ENCODE results near the gene GGT7. TPM values are rescaled to one million over a fixed set of nuclear protein-coding genes. Genes with fewer than 3 reads are reported as not detected.
"Not testable (repeated sequence)": the region's sequence is repeated elsewhere in the genome, so short reads cannot be mapped to it uniquely, and the experiment has no call there.

Gene GGT7
- total RNA-seq, 1 experiment from 2014 or later, result 3.9 TPM

DNA sequence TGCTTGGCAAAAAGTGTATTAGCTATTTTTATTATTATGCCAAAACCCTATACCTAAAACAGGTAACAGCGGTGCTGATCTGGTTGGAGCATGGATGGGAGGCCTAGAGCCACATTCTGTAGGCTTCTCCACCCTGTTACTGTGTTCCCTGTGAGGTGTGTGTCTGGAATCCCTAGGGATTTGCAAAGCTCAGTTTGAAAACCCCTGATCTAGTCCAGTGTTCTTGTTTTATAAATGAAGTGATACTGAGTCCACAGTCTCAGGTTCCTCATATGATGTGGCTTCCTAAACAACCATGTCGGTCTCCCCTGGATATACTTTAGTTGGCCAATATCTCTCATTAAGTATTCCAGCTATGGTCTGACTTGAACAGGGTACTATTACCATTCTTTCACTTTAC is 20.0 kb upstream of the GGT7 start:
- Histone ChIP-seq H3K9me3 (replicated peaks) (no peaks in the 10 kb centered on the region), H3K27ac (no peak overlapping the region), H3K27me3 (replicated peaks) (no peaks in the 10 kb centered on the region), H3K4me3 (no peak overlapping the region), H3K4me1 (replicated peaks) (peaks cover 11% of the 10 kb centered on the region), H3K36me3 (0 out of 2 replicates have a peak, but pooled peaks cover 3% of the 10 kb centered on the region)
- DNase-seq (ENCODE audit: low read depth in 1 of 2, low spot score in 2 of 2), result no peak

DNA sequence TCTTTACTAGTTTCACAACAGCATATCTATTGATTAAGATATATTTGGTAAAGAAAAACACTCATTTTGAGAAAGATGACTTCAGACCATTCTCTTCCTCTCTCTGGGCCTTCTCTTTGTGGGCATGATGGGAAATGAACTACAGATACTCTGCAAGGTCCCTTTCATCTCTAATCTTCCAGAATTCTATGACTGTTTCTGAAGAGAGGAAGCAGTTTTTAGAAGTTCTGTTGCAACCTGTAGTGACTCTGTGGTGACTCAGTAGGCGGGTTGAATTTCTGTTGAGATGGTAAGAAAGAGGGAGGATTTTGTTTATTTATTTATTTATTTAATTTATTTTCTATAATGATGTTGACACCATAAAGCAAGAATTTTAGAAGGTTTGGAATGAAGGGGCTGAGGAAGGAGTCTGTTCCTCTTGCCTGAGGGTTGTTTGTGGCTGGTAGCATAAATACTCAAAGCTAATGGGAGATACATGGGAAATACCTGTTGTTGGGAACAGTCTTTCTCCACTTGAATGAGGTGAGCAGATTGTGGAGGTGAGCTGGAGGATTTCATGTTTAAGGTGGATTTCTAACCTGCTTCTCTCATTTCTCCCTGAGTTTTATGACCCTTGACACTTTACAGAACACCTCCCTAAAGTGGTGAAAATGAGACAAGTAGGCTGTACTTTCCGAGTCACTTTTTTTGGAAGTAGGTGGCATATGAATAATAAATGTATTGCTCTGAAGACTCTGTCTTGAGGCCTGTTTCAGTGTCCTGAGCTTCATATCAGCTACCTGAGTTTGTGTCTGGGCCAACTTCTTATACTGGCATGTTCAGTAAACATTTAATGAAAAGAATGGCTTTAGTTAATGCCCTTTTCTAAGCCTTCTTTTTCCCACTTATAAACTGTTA is 18.8 kb upstream of the GGT7 start:
- H3K27ac ChIP-seq, result no peak overlapping the region
- DNase-seq (ENCODE audit: low read depth in 1 of 2, low spot score in 2 of 2), result no peak
- peaks cover 11% of the 10 kb centered on the region for H3K4me1 ChIP-seq (replicated peaks)
- no peaks in the 10 kb centered on the region for H3K27me3 ChIP-seq (replicated peaks)
- peaks cover 3% of the 10 kb centered on the region; the same call in 1 of the 2 replicates for H3K36me3 ChIP-seq
- H3K9me3 ChIP-seq (replicated peaks), result no peaks in the 10 kb centered on the region
- H3K4me3 ChIP-seq, result no peak overlapping the region

DNA sequence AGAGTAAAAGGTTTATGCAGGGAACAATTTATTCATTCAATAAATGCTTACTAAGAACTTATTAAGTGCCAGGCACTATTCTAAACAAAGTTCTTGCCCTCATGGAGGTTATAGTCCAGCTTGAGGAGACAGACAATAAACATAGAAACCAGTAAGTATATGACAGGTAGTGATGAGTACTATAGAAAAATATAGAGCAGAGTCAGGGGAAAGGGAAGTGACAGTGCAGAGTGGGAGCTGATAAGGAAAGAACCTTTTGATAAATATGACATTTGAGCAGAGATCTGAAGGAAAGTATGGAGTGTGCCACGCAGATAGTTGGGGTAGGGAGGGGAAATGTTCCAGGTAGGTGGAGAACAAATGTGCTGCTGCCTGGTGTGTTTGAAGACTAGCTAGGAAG is 15.8 kb upstream of the GGT7 start:
- H3K27ac ChIP-seq, result no peak overlapping the region
- peaks cover 11% of the 10 kb centered on the region for H3K4me1 ChIP-seq (replicated peaks)
- no peaks in the 10 kb centered on the region for H3K9me3 ChIP-seq (replicated peaks)
- H3K27me3 ChIP-seq (replicated peaks), result no peaks in the 10 kb centered on the region
- no peak for DNase-seq (ENCODE audit: low read depth in 1 of 2, low spot score in 2 of 2)
- H3K36me3 ChIP-seq, result peaks cover 13% of the 10 kb centered on the region
- no peak overlapping the region for H3K4me3 ChIP-seq

DNA sequence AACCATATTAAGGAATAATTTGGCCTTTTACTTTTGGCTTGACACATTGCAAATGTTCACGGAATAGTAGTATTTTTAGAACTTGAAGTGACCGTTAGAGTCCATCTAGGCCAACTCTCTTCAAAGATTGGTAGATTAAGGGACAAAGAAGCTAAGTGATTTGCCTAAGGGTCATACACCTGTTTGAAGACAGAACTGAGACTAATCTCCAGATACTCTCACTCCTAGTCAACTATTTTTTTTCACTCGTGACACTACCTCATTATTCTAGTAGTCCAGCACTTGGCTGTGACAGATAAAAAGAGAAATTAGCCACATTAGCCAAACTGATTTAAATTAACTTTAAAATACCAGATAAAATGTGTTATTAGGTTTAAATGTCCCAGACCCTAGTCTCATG is 14.4 kb upstream of the GGT7 start:
- H3K27me3 ChIP-seq (replicated peaks), result no peaks in the 10 kb centered on the region
- H3K9me3 ChIP-seq (replicated peaks), result no peaks in the 10 kb centered on the region
- peaks cover 11% of the 10 kb centered on the region for H3K4me1 ChIP-seq (replicated peaks)
- H3K4me3 ChIP-seq, result no peak overlapping the region
- no peak for DNase-seq (ENCODE audit: low read depth in 1 of 2, low spot score in 2 of 2)
- H3K36me3 ChIP-seq, result peaks cover 20% of the 10 kb centered on the region
- H3K27ac ChIP-seq, result no peak overlapping the region

DNA sequence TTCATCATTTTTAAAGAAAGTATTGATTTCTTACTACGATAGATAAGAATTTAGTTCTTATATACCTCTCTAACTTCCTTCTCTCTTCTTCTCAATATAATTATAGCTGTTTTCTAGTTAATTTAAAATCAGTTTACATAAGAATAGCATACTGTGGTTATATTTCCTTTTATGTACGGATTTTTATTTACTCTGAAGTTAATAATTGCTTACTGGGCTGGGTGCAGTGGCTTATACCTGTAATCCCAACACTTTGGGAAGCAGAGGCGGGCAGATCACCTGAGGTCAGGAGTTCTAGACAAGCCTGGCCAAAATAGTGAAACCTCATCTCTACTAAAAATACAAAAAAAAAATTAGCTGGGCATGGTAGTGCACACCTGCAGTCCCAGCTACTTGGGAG is 13.5 kb upstream of the GGT7 start:
- Histone ChIP-seq H3K4me1 (replicated peaks) (peaks cover 5% of the 10 kb centered on the region), H3K27ac (no peak overlapping the region), H3K9me3 (replicated peaks) (no peaks in the 10 kb centered on the region), H3K4me3 (no peak overlapping the region), H3K36me3 (peaks cover 17% of the 10 kb centered on the region), H3K27me3 (replicated peaks) (no peaks in the 10 kb centered on the region)
- DNase-seq (ENCODE audit: low read depth in 1 of 2, low spot score in 2 of 2), result no peak

DNA sequence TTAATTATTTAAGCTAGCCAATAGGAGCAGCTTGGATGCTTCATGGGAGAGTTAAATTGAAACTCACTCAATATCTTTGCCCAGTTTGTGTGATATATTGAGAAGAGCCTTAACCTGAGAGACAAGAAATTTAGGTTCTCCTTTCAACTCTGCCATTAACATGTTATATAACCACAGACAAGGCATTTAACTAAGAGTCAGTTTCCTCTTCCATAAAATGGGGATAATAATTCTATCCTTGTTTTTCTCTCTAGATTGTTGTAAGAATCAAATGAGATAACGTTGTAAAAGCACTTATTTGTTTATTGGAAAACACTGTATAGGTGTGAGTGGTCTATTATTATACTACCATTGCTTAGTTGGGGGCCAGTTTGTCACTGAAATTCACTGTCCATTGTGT is 11.6 kb upstream of the GGT7 start:
- 0 out of 2 replicates have a peak, but pooled peaks cover 3% of the 10 kb centered on the region for H3K4me1 ChIP-seq (replicated peaks)
- no peaks in the 10 kb centered on the region for H3K27me3 ChIP-seq (replicated peaks)
- no peak overlapping the region for H3K4me3 ChIP-seq
- no peak for DNase-seq (ENCODE audit: low read depth in 1 of 2, low spot score in 2 of 2)
- H3K9me3 ChIP-seq (replicated peaks), result no peaks in the 10 kb centered on the region
- H3K36me3 ChIP-seq, result peaks cover 17% of the 10 kb centered on the region
- H3K27ac ChIP-seq, result no peak overlapping the region

DNA sequence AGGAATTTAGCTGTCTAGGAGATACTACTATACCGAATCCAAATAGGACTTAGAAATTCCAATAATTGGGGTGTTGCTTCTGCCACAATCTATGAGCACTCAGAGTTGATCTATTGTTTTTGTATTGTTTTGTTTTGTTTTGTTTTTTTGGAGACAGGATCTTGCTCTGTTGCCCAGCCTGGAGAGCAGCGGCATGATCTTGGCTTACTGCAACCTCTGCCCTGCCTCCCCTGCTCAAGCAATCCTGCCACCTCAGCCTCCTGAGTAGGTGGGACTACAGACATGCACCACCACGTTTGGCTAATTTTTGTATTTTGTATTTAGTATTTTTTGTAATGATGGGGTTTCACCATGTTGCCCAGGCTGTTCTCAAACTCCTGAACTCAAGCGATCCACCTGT is 11.2 kb upstream of the GGT7 start:
- Histone ChIP-seq H3K27me3 (replicated peaks) (no peaks in the 10 kb centered on the region), H3K4me1 (replicated peaks) (0 out of 2 replicates have a peak, but pooled peaks cover 3% of the 10 kb centered on the region), H3K36me3 (peaks cover 17% of the 10 kb centered on the region), H3K4me3 (no peak overlapping the region), H3K27ac (no peak overlapping the region), H3K9me3 (replicated peaks) (no peaks in the 10 kb centered on the region)
- no peak for DNase-seq (ENCODE audit: low read depth in 1 of 2, low spot score in 2 of 2)

DNA sequence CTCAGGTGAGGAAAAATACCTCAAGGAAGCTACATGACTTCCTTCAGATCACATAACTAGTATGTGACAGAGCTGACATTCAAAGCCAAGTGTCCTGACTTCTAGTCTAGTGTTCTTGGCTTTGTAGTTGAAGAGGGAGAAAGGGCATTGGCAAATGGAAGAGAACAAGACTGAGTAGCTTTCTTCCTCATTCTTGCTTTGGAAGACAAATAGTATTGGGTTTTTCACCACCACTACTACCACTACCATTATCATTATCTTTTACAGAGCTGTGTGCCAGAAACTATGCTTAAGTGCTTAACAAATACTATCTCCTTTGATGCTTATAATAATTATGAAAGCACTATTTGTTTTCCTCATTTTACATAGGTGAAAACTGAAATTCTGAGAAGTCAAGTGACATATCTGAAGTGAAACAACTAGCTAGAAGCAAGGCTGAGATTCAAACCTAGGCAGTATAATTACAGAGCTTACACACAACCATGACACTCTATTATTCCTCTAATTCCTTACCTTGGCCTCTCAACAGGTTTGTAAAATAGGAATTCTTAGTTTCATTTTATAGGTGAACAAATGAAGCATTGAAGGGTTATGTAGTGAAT is 10.5 kb upstream of the GGT7 start:
- Histone ChIP-seq H3K4me3 (no peak overlapping the region), H3K4me1 (replicated peaks) (0 out of 2 replicates have a peak, but pooled peaks cover 3% of the 10 kb centered on the region), H3K27me3 (replicated peaks) (no peaks in the 10 kb centered on the region), H3K36me3 (peaks cover 17% of the 10 kb centered on the region), H3K9me3 (replicated peaks) (no peaks in the 10 kb centered on the region), H3K27ac (no peak overlapping the region)
- no peak for DNase-seq (ENCODE audit: low read depth in 1 of 2, low spot score in 2 of 2)

DNA sequence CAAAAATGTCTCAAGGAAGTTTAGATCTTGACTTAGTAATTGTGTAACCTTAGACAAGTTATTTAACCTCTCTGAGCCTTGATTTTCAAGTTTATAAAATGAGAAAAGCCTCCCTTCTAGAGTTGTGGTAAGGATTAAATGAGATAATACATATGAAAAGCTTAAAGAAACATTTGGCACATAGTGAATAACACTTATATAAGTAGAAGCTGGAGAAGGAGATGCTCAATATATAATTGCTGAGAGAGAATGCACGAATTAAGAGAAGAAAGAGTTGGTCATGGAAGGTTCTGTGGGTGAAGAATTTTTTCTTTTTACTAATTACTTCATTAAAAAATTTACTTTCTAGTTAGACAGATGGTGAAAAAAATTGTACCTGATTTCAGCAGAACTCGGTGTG is 9.0 kb upstream of the GGT7 start:
- peaks cover 8% of the 10 kb centered on the region; the same call in 1 of the 2 replicates for H3K4me1 ChIP-seq (replicated peaks)
- no peaks in the 10 kb centered on the region for H3K9me3 ChIP-seq (replicated peaks)
- H3K36me3 ChIP-seq, result peaks cover 17% of the 10 kb centered on the region
- no peak overlapping the region for H3K4me3 ChIP-seq
- H3K27ac ChIP-seq, result no peak overlapping the region
- DNase-seq (ENCODE audit: low read depth in 1 of 2, low spot score in 2 of 2), result no peak
- no peaks in the 10 kb centered on the region for H3K27me3 ChIP-seq (replicated peaks)

DNA sequence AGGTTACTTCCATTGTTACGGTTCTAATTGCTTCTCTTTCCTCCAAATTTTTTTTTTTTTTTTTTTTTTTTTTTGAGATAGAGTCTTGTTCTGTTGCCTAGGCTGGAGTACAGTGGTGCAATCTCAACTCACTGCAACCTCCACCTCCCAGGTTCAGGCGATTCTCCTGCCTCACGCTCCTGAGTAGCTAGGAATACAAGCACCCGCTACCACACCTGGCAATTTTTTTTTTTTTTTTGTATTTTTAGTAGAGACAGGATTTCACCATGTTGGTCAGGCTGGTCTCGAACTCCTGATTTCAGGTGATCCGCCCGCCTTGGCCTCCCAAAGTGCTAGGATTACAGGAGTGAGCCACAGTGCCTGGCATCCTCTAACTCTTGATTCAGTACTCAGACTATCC is 8.3 kb upstream of the GGT7 start:
- not testable (repeated sequence) for H3K27me3 ChIP-seq (replicated peaks); H3K4me3 ChIP-seq; DNase-seq (ENCODE audit: low read depth in 1 of 2, low spot score in 2 of 2); H3K4me1 ChIP-seq (replicated peaks); H3K27ac ChIP-seq; H3K9me3 ChIP-seq (replicated peaks)
- H3K36me3 ChIP-seq, result peaks cover 17% of the 10 kb centered on the region

DNA sequence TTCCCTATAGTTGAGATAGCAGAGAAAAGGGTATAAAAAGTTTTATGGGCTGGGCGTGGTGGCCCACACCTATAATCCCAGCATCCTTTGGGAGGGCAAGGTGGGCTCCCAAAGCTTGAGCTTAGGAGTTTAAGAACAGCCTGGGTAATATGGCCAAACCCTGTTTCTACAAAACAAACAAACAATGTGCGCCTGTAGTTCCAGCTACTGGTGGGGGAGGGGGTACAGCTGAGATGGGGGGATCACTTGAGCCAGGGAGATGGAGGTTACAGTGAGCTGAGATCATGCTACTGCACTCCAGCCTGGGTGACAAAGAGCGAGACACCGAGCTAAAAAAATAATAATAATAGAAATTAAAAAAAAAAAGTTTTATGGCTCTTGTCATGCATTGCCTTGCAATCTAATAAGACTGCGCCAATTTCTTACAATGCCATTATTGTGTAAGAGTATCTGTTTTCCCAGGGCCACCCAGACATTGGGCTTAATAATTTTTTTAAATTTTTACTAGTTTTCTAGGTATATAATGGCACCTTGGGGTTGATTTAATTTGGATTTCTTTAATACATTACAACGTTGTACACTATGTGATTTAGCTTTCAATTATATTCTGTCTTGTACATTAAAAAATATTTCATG is 7.7 kb upstream of the GGT7 start:
- Histone ChIP-seq H3K27ac (no peak overlapping the region), H3K9me3 (replicated peaks) (no peaks in the 10 kb centered on the region), H3K4me3 (no peak overlapping the region), H3K4me1 (replicated peaks) (peaks cover 14% of the 10 kb centered on the region), H3K27me3 (replicated peaks) (no peaks in the 10 kb centered on the region), H3K36me3 (peaks cover 17% of the 10 kb centered on the region)
- DNase-seq (ENCODE audit: low read depth in 1 of 2, low spot score in 2 of 2), result no peak

DNA sequence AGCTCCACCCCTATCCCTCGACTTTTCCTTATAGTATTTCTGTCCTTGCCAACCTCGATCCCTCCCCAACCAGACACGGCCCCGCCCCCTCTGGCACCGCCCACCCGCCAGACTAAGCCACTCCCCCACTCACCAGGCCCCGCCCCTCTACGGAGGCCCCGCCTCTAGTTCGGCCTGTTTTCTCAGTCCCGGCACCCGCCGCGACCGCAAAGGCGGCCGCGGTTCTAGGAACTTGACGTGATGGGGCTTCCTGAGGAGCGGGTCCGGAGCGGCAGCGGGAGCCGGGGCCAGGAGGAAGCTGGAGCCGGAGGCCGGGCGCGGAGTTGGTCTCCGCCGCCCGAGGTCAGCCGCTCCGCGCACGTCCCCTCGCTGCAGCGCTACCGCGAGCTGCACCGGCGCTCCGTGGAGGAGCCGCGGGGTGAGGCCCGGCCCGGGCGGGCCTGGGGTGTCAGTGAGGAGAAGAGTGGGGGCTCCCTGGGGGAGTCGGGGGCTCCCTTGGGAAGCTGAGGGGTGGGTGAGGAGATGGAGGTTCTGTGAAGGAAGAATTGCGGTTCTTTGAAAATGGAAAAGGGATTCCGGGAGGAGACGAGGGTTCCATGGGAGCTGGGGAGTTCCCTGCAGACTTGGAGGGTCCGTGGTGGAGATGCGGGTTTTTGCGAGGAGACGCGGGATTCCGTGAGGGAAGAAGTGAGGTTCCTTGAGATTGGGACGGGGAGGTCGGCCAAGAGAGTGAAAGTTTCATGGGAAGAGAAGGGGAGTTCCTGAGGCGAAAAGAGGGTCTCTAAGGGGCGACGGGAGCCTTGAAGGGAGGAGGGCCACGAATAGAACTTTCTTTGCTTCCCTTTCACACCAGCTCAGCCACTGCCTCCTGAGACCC is 4.0 kb upstream of the GGT7 start, which contains the start of gene ACSS2:
Gene ACSS2, plus strand, starts transcription at position 207 of the 877 bp plus-strand sequence. Its CDS starts 34 bp downstream, at position 241.
- H3K36me3 ChIP-seq, result no peaks in the 10 kb centered on the region
- no peaks in the 10 kb centered on the region for H3K27me3 ChIP-seq (replicated peaks)
- H3K4me3 ChIP-seq, result peak within 1 kb of the TSS; percentile 80
- H3K27ac ChIP-seq, result peak within 1 kb of the TSS; percentile 8; the same call in 1 of the 2 replicates
- H3K9me3 ChIP-seq (replicated peaks), result no peaks in the 10 kb centered on the region
- peak in 1 of 2 experiments; percentile 87 for DNase-seq (ENCODE audit: low read depth in 1 of 2, low spot score in 2 of 2)
- peaks cover 25% of the 10 kb centered on the region for H3K4me1 ChIP-seq (replicated peaks)
